ENCODE results near the gene DNAJC12. TPM values are rescaled to one million over a fixed set of nuclear protein-coding genes. Genes with fewer than 3 reads are reported as not detected.

Gene DNAJC12
- total RNA-seq, 3 donors from 2014 or later: 0.96 to 49.8 (median 19.0) TPM

DNA sequence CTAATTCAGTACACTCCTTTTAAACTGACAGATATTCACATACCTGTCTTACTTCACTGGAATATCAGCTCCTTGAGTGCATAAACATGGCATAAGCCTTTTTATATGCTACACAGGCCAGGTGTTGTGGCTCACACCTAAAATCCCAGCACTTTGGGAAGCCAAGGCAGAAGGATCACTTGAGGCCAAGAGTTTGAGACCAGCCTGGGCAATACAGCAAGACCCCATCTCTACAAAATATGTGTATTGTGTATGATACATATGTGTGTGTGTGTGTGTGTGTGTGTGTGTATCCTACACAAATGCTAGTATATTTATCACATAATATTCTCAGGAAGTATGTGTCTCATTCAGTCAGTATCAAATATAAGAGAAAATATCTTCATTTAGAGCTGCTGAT is 45.3 kb downstream of the DNAJC12 start:
- no peaks in the 10 kb centered on the region for H3K27me3 ChIP-seq
- DNase-seq (ENCODE audit: low spot score in 2 of 2): no peak
- intact Hi-C loops (cut with DNase I; ENCODE audit: low total_unique reads): no loop called here

GRCh38 chr10:67790534-67791408 is 47.2 kb downstream of the DNAJC12 start:
- H3K36me3 ChIP-seq: no peaks in the 10 kb centered on the region
- no peak overlapping the region for H3K4me3 ChIP-seq
- DNase-seq (ENCODE audit: low spot score in 2 of 2): peak in 1 of 2 donors; percentile 44
- intact Hi-C loops (cut with DNase I; ENCODE audit: low total_unique reads): no loop called here
- H3K27ac ChIP-seq: peak overlapping the region; percentile 80 to 86
- no peaks in the 10 kb centered on the region for H3K9me3 ChIP-seq
- no peaks in the 10 kb centered on the region for H3K27me3 ChIP-seq
- TF ChIP-seq POLR2A (IDR thresholded peaks at IDR 0.05) (no peak), CTCF (IDR thresholded peaks at IDR 0.05) (no peak), POLR2AphosphoS5 (IDR thresholded peaks at IDR 0.05) (peak in 1 of 3 donors; percentile 44)
- peaks cover 0 to 4% of the 10 kb centered on the region in 2 donors for H3K4me1 ChIP-seq

More for the DNA sequence above, 45.3 kb downstream of the DNAJC12 start:
- Histone ChIP-seq H3K4me3 (no peak overlapping the region), H3K9me3 (no peaks in the 10 kb centered on the region), H3K4me1 (peaks cover 0 to 4% of the 10 kb centered on the region in 2 donors), H3K27ac (no peak overlapping the region), H3K36me3 (no peaks in the 10 kb centered on the region)
- TF ChIP-seq CTCF (IDR thresholded peaks at IDR 0.05) (no peak), POLR2AphosphoS5 (IDR thresholded peaks at IDR 0.05) (no peak), POLR2A (IDR thresholded peaks at IDR 0.05) (no peak)

DNA sequence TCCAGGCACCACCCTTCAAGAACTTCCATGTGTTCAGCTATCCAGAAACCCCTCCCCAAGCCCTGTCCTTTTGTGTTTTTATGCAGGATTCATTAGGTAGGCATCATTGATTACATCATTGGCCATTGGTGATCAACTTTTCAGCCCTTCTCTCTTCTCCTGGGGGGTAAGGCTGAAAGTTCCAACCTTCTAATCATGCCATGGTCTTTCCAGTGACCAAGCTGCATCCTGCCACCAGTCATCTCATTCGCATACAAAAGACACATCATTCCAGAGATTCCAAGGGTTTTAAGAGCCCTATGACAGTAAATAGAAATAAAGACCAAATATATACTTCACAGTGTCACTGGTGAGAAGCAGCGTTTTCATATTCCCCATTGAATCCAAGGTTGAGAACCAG is 48.2 kb downstream of the DNAJC12 start:
- intact Hi-C loops (cut with DNase I; ENCODE audit: low total_unique reads): no loop called here
- H3K9me3 ChIP-seq: no peaks in the 10 kb centered on the region
- no peak overlapping the region for H3K4me3 ChIP-seq
- H3K4me1 ChIP-seq: peaks cover 0 to 4% of the 10 kb centered on the region in 2 donors
- TF ChIP-seq POLR2A (IDR thresholded peaks at IDR 0.05): no peak
- no peak for TF ChIP-seq CTCF (IDR thresholded peaks at IDR 0.05)
- TF ChIP-seq POLR2AphosphoS5 (IDR thresholded peaks at IDR 0.05): no peak
- no peaks in the 10 kb centered on the region for H3K27me3 ChIP-seq
- DNase-seq (ENCODE audit: low spot score in 2 of 2): no peak
- H3K27ac ChIP-seq: peak overlapping the region; percentile 48 to 80
- H3K36me3 ChIP-seq: no peaks in the 10 kb centered on the region

GRCh38 chr10:67788028-67788886 is 49.7 kb downstream of the DNAJC12 start:
- intact Hi-C loops (cut with DNase I; ENCODE audit: low total_unique reads): no loop called here
- no peaks in the 10 kb centered on the region for H3K27me3 ChIP-seq
- no peak overlapping the region for H3K4me3 ChIP-seq
- peak in 2 of 3 donors; percentile 14 to 28 for TF ChIP-seq CTCF (IDR thresholded peaks at IDR 0.05)
- TF ChIP-seq POLR2AphosphoS5 (IDR thresholded peaks at IDR 0.05): no peak
- peaks cover 0 to 4% of the 10 kb centered on the region in 2 donors for H3K4me1 ChIP-seq
- H3K9me3 ChIP-seq: no peaks in the 10 kb centered on the region
- no peak overlapping the region for H3K27ac ChIP-seq
- H3K36me3 ChIP-seq: no peaks in the 10 kb centered on the region
- no peak for DNase-seq (ENCODE audit: low spot score in 2 of 2)
